ENCODE data around the gene KIAA1549. TPM values are rescaled to one million over a fixed set of nuclear protein-coding genes. Genes with fewer than 3 reads are reported as not detected.

The KIAA1549 gene
- polyA plus RNA-seq, 10 donors: 8.2 to 13.5 (median 9.8) TPM

DNA sequence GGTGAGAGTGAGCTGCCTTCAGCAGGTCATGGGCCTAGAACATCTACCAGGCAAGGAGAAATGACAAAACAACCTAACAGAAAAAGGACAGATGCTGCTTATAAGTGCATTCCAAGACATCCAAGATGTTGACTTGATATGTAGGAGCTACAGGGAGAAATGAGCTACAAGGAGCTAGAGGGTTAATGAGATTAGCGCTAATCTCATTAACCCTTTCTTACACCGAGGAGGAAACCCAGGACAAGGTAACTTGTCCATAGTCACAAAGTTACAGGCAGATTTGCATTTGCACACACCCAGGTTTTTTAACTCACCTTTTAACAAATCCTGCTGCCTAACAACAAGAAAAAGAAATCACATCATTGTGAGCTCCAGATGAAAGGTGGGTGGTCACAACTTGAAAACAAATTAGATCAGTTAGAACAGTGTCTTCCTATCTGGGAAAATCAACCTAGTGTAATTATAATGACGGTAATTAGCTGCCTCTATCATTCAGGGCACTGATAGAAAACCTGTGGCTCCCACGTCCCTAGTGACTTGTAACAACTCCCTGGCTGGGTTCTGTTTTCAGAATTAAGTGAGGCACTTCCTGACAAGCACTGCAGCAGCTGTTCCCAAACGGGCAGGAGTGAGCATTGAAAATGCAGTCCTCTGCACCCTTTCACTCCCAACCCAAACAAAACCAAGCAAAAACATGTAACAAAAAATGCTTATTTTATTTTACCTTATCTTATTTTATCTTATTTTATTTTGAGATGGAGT lies 5.7 kb downstream of the KIAA1549 start:
- DNase-seq: peak in 1 of 3 donors; percentile 32

DNA sequence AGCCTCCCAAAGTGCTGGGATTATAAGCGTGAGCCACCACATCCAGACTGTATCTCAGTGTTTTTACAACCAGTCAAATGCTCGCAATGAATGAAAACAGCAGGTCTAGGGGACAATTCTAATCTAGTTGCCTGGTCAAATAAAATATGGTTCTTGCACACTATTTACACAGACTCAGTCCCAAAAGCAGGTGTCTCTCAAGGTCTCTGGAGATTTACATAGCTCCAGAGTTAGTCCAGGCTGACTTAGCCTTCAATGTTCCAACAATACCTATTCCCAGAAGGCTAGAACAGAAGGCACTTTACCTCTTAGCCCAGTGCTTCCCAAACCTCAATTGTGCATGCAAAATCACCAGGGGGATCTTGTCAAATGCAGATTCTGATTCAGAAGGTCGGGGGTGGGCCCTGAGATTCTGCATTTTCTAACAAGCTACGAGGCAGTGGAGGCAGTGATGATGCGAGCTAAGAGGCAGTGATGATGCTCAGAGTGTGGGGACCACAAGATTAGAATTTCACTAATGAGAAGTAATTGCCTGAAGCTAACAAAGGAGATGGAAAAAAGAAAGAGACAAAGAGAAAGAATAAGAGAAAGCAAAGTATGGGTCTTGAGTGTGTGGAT lies 6.4 kb downstream of the KIAA1549 start:
- no peak for DNase-seq

DNA sequence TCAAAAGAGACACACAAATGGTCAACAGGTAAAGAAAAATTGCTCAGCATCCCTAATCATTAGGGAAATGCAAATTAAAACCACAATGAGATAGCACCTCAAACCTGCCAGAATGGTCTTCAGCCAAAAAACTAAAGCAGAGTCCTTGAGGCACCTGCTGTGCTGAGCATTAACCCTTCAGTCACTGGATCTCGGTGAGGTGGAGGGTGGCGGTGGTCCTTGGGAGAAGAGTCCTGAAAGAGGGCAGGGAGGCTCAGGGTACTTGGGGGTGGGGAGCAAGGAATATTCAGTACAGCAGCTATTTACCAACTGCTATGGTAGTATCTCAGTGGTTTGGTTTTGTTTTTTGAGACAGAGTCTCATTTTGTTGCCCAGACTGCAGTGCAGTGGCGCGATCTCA lies 7.1 kb downstream of the KIAA1549 start:
- no peak for DNase-seq

DNA sequence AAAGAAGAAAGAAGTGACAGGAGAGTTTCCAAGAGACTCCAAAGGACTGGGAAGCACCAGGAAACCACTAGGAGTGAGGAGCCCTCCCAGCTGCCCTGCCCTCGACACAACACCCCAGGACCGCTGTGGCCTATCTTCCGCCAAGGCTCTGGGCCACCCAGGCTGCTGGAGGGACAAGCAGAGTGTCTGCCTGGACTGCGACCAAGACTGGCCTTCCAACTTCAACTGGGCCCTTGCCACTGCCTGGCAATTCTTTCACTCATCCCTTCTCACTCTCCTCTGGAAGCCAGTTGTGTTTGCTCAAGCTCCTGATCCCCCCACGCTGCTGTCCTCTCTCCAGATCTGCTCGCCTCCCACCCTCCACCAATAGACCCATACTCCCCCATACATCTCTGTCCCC lies 10.2 kb downstream of the KIAA1549 start:
- DNase-seq: no peak

DNA sequence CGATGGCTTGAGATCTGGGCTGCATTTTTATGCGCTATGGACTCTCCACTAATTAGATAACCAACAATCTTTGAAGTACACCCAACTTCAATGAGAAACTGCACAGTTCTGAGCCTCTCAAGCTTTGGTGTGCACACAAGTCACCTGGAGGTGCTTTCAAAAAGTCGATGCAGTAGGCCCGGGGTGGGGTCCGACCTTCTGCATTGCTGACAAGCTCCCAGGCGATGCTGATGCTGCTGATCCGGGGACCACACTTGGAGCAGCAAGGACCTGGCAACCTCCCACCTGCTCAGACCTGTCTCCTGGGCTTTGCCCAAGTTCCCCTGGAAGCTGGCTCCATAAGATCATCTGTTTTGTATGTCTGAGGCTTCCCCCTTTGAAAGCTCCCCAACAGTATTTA lies 10.7 kb downstream of the KIAA1549 start:
- DNase-seq: no peak

DNA sequence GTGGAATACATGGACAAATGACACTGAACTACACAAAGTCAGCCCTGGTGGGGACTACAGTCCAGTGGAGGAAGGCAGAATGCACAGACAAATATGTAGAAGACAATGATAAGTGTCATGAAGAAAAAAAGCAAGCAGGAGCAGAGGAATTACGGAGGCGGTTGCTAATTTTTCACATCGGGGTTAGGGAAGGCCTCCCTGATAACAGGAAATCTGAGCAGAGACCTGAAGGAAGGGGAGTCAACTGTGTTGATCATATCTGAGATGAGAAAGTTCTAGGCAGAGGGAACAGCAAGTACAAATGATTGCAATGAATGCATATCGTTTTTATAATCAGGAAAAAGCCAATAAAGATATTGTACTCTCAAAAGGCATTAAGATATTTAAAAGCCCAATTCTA lies 14.0 kb downstream of the KIAA1549 start:
- DNase-seq: no peak

DNA sequence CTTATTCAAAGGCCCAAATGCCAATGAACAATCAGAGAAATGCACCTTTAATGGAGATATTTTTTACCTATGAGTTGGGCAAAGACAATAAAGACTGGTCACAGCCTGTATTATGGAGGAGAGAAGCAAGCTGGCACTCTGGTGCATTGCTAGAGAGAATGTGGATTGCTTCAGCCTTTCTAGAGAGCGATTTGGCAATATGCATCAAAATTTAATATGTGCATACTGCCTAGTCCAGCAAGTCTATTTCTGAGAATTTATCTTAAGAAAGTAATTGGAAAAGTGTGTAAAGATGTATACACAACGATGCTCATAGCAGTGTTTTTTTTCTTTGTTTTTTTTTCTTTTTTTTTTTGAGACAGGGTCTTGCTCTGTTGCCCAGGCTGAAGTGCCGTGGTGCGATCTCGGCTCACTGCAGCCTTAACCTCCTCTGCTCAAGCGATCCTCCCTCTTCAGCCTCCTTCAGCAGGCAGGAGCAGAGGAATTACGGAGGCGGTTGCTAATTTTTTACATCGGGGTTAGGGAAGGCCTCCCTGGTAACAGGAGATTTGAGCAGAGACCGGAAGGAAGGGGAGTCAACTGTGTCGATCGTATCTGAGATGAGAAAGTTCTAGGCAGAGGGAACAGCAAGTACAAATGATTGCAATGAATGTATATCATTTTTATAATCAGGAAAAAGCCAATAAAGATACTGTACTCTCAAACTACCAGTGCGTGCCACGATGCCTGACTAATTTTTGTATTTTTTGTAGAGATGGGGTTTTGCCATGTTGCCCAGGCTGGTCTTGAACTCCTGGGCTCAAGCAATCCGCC lies 16.4 kb downstream of the KIAA1549 start:
- no peak for DNase-seq

DNA sequence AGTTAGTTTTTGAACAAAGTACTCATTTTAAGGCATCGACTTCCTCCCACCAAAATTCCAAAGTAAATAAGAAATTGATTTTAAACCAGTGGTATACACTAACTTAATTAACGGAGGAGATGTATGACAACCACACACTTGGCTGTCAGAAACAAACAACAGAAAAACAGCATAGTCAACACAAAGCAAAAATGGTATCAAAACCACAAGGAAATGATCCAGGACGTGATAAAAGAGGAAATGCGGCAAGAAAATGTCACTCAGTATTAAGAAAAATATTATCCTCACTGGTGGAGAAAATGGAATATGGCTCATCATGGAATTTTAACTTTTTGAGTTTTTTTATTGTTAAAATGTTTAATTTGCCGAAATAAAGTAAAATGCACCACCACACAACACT lies 17.5 kb downstream of the KIAA1549 start:
- DNase-seq: no peak

DNA sequence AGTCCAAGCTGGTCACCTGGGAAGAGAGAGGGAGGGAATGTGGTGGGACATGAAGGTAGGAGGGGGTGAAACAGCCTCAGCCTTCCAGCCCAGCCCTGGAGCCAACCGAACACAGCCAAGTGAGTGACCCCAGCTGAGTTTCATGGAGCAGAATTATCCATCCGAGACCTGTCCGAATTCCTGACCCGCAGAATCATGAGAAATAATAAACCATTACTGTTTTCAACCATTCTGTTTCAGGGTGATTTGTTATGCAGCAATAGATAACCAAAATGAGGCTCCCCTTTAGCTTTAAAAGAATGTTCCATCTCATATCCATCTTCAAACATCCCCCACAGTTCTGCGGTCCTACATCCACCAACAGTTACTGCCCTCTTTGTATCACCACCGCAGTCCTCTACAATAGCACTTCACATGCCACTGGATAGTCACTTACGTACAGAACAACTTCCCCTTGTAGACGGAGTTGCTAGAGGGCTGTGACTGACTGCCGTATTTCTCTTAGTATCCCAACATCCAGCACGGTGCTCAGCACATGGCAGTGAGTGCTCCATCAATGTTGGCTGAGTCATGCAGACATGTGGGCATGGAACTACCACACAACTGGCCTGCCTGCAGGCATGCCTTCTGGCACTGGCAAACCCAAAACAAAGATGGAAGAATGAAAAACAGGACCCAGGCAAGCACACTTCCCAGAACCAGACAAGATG lies 18.5 kb downstream of the KIAA1549 start:
- DNase-seq: no peak

DNA sequence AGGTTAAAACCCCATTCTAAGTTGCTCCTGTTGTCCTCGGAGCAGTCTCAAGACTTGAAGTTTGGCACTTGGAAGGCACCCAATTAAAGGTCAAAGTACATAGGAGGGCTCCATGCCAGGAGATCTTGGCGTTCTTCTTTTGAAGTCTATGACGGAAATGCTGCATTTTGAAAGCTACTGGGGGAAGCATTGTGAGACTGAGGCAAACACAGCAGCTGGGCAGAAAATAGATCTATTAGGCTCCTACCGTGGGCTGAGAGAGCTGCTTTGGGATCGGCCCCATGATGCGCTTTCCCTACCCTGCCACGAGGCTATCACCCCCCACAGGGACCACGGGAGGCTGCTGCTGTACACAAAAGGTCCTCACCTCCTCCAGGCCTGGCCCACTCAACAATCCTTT lies 20.0 kb downstream of the KIAA1549 start:
- DNase-seq: no peak

DNA sequence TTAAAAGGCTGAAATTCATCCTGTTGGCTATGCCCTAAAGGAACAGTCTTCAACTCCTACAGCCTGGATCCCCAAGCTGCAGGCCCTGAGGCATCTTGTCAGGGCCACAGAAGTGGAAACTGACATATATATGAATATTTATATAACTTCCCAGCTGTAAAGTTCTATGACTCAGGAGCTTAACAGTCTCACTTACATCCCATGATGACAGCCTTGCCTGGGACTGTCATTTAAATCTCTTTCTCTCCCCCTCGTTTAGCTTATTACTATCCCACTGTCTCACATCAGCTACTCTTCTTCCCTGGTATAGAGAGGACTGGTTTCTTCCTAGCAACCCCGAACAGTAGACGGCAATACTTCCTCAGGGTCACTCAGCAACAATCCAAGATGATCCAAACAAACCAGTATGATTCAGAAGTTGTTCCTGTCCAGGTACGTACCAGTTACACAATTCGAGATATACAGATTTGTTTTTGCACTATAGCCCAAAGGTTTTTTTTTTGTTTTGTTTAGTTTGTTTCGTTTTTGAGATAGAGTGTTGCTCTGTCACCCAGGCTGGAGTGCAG lies 22.7 kb downstream of the KIAA1549 start:
- DNase-seq: no peak

DNA sequence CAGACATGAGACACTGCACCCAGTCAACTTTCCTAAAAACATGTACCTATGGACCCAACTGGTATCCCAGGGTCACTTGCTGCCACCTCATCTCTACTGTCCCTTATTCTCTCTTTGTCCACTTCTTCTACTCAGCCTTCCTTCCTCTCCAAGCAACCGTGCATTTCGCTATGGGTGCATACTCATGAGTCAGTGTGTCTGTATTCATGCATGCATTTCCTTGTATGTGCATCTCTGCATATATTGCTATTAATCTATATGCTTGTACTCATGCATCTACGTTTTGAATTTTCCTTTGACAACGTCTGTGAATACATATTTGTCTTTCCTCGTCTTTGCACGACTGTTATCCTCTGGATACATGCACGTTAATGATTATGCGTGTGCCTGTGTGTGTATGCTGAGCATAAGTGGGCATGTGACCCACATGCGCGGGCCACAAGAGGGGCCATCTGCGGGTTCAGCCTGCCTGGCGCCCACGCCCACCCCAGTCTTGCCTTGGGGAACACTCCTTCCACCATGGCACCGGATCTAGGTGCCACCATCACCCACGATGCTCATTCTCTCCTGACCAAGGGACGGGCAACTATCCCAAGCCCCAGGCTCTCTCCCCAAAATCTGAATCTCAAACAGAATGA lies 23.3 kb downstream of the KIAA1549 start:
- no peak for DNase-seq

DNA sequence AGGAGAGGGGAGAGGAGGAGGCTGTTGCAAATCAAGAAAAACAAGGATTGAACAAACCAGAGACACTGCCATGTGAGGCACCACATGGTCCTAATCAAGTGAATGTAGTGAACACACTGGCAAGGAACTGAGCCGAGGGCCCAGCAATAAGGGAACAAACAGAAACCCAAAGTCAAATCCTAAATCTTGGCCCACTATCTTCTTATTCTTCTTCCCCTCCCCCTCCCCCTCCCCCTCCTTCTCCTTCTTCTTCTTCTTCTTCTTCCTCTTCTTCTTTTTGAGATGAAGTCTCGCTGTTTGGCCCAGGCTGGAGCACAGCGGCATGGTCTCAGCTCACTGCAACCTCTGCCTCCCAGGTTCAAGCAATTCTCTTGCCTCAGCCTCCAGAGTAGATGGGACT lies 24.0 kb downstream of the KIAA1549 start:
- no peak for DNase-seq

DNA sequence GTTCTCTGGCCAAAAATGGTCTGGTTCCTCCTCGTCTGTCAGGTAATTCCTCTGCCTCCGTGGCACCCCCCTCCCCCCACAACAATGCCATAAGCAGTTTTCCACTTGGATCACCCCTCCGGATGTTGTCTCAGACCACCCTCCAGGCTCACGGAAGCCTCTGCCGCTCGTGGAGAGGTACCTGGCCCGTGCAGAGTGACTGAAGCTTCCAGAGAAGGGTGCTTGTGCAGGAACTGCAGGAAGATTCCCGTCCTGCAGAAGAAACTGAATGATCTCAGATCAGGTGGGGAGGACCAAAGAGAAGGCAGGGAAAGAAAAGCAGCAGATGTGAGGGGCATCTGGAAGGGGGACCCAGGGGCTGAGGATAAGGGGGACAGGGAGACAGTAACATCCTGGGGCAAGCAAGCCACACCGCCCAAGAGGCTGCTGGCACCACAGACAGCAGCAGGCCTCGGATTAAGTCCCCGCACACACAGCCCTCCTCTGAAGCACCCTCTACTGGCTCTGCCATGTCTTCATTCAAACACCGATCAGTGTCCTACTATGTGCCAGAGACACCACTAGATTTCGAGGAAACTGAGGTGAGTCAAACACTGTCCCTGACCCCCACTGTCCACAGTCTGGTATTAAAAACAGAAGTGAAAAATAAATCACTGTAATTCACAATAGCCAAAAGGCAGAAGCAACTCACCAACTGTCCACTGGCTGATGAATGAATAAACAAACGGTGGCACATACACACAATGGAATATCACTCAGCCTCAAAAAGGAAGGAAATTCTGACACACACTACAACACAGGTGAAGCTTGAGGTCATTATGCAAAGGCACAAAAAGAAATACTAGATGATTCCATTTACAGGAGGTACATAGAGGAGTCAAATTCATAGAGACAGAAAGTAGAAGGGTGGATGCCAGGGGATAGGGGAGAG lies 26.4 kb downstream of the KIAA1549 start:
- DNase-seq: no peak

DNA sequence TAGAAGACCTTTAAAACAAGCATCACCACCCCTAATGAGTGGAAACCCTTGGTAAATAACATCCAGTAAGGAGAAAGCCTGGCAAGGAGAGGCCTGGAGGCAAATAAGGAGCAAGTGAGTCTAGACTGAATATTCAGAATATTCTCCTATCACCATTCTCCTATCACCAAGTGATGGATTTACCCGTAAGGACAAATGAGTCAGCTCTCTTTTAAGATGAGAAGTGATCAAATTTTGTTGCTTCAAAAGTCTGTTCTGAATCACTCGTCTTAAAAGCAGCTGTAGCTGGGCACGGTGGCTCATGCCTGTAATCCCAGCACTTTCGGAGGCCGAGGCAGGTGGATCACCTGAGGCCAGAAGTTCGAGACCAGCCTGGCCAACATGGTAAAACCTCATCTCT lies 28.4 kb downstream of the KIAA1549 start:
- no peak for DNase-seq

DNA sequence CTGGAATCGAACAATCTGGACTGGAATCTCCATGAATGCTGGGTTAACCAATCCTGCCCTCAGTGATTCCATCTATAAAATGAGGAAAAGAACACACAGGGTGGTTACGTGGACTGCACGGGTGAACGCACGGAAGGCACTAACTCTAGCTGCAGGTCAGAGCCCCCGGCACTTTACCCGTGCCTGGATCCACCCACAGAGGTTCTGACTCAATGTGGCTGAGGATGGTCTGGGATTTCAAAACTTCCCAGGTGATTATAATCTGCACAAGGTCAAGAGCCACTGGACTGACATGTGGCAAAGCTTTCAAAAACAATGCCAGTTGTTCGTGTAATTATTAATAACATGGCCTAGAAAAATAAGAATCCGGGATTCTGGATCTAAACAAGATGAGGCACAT lies 29.2 kb downstream of the KIAA1549 start:
- DNase-seq: no peak

DNA sequence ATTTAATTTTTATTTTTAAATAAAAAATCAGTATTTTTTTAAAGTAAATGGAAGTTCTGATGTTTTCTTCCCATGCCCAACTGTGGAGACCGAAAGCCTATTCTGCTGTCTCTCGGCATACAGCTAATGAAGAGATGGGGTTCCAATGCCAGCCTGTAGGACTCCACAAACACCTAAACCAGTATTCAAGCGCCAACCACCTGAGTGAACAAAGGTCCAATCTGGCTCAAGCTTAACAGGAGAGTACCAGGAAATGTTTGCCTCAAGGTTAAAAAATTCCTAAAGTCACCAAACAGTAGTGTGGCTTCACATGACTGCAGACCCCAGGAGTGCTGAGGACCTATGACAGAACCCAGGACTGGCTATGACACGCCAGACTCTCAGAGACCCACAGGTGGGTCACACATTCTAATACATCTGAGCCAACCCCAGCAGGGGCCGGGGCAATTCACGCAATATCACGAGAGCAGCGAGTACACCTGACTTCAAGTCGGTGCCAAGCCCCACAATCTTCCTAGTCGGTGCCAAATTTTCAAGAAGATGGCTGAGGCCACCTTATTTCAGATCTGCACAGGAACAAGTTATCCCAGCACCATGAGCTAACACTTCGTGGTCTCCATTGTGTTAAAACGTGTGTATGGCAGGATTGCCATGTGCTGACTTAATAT lies 31.6 kb downstream of the KIAA1549 start:
- DNase-seq: no peak

DNA sequence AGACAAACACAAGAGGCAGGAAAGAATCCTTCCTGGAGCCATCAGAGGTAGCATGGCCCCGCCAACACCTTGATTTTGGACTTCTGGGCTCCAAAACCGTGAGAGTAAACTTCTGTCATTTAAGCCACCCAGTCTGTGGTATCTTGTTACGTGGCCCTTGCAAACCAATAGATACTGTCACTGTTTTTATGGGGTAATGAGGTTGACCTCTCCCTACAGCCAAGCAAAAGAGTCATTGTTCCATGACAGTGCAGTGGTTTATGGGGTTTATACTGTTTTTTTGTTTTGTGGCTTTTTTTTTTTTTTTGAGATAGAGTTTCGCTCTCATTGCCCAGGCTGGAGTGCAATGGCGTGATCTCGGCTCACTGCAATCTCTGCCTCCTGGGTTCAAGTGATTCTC lies 32.8 kb downstream of the KIAA1549 start:
- no peak for DNase-seq

DNA sequence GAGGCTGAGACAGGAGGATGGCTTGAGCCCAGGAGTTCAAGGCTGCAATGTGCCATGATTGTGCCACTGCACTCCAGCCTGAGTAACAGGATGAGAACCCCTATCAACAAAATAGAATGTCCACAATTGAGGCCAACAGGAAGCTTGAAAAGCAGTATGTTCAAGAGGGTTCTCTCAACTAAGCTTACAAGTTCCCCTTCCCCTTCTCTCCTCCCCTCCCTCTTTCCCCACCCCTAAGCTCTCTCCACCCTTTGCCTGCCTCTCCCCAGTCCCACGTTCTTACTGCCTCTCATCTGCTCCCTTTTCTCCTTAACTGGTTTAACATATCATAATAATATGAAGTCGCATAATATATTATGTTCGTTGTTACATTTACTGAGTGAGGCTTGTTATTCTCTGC lies 35.4 kb downstream of the KIAA1549 start:
- no peak for DNase-seq

DNA sequence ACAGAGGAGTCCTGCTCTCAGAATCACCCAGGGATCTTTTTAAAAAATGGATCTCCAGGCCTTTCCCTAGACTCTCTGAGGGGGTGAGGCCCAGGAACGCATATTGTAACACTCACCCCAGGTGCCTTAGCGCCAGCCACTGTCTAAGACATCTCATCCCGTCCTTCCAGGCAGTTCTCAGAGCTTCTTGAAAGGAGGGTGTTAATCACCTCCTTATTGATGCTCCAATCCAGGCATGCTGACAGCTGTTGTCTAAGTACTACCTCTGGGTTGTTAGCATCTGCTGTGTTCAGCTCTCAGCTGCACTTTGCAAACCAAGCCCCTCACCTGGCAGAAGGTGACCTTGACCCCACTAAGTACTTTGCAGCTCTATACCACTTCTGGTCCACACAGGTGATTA lies 36.0 kb downstream of the KIAA1549 start:
- DNase-seq: no peak

All from muscle of back (tissue), 11 donors.